HG02763 (cell line): ENCODE results near the gene KCNMA1.

Experiments used
- ATAC-seq: cut with Tn5 transposase; IDR thresholded peaks from one replicate; pipeline ENCODE4 v1.9.1; 2021; ENCODE audit warnings: mild to moderate bottlenecking, moderate library complexity; ENCODE audit not compliant: unreplicated experiment

KCNMA1 gene

GRCh38 chr10:76864922-76865321 is 772.7 kb downstream of the KCNMA1 start:
- no peak for ATAC-seq

- ATAC-seq = no peak
These were observed 778.9 kb downstream of the KCNMA1 start for GRCh38 chr10:76858721-76859120.

GRCh38 chr10:76840802-76841201 is 796.8 kb downstream of the KCNMA1 start:
- ATAC-seq = no peak

- no peak for ATAC-seq
These were observed 798.3 kb downstream of the KCNMA1 start for GRCh38 chr10:76839276-76839675.

- no peak for ATAC-seq
These were observed 807.4 kb downstream of the KCNMA1 start for GRCh38 chr10:76830218-76830617.

GRCh38 chr10:76829724-76830123 is 807.9 kb downstream of the KCNMA1 start:
- no peak for ATAC-seq
